Lung (tissue), 12 donors: ENCODE measurements around the gene LRRC27. TPM values are rescaled to one million over a fixed set of nuclear protein-coding genes. Genes with fewer than 3 reads are reported as not detected.

ENCODE experiments used
- ATAC-seq: fragments of 200-7000 bp; cut with Tn5 transposase; one replicate; pipeline ENCODE4 v1.9.1; 2020; ENCODE audit warnings: moderate number of reproducible peaks; ENCODE audit not compliant: insufficient read depth, low FRiP score
- DNase-seq, 3 donors: peaks; one replicate each; pipeline ENCODE4 v3.0.0-alpha.2; 2013 to 2017
- H3K27ac ChIP-seq, 2 donors: one replicate each; pipeline ENCODE4 v1.5.1; 2013; ENCODE audit warnings: mild to moderate bottlenecking in 2 of 2, moderate library complexity in 2 of 2, control low read depth in 1 of 2, inconsistent platforms in 1 of 2, low read depth in 1 of 2, low read length in 1 of 2
- H3K27me3 ChIP-seq, 3 donors: one replicate each; pipeline ENCODE4 v1.5.1; 2013; ENCODE audit warnings: low read length in 2 of 3; ENCODE audit not compliant: control insufficient read depth in 3 of 3, insufficient read depth in 3 of 3
- H3K36me3 ChIP-seq, 4 donors: one replicate each; pipeline ENCODE4 v1.5.1; 2013; ENCODE audit warnings: low read length in 4 of 4, mild to moderate bottlenecking in 1 of 4, moderate library complexity in 1 of 4; ENCODE audit not compliant: control insufficient read depth in 4 of 4, insufficient read depth in 4 of 4
- H3K4me1 ChIP-seq, 5 donors: one replicate each; pipeline ENCODE4 v1.5.1; 2013; ENCODE audit warnings: low read length in 5 of 5, mild to moderate bottlenecking in 2 of 5, moderate library complexity in 1 of 5; ENCODE audit not compliant: control insufficient read depth in 5 of 5, insufficient read depth in 5 of 5
- H3K4me3 ChIP-seq: one replicate; pipeline ENCODE4 v1.5.1; 2013; ENCODE audit warnings: mild to moderate bottlenecking, control low read depth, moderate library complexity
- H3K9ac ChIP-seq, 2 donors: one replicate each; pipeline ENCODE4 v1.5.1; 2013; ENCODE audit warnings: low read length in 2 of 2, control low read depth in 1 of 2; ENCODE audit not compliant: insufficient read depth in 1 of 2
- H3K9me3 ChIP-seq, 4 donors: one replicate each; pipeline ENCODE4 v1.5.1; 2013; ENCODE audit warnings: low read length in 3 of 4, mild to moderate bottlenecking in 1 of 4, moderate library complexity in 1 of 4; ENCODE audit not compliant: control insufficient read depth in 4 of 4, insufficient read depth in 3 of 4
- CTCF ChIP-seq: IDR thresholded peaks from 2 replicates; pipeline ENCODE4 v1.5.1; 2012; ENCODE audit warnings: mild to moderate bottlenecking; ENCODE audit errors: control extremely low read depth, extremely low read depth
- WGBS, 2 donors: extraction: QIAGEN DNeasy Blood & Tissue Kit; methylation state at CpG; one replicate each; pipeline ENCODE4 v1.1.7; 2013; 5-methylcytosine and 5-hydroxymethylcytosine counted together
- polyA plus RNA-seq, 2 donors: library from polyadenylated mRNA; stranded (reverse); fragments of 200-250 nt; gene quantifications; one replicate each; pipeline ENCODE4 v1.2.1, GENCODE V29; 2013
- total RNA-seq, 2 donors: library from RNA; depleted of rRNA in 1 of 2; stranded (reverse); fragments of >200 nt in 1 of 2; gene quantifications; one replicate each; pipeline ENCODE4 v1.2.1, GENCODE V29; 2014 to 2021
- donor health status: control.
- donor health status: control.
- donor health status: Bipolar disorder and iron deficiency.
- donor health status: healthy.
- donor health status: DM: yes; HTN: yes; CAD: no.

LRRC27 gene
- total and polyA plus RNA-seq, 4 donors, result 5.8 to 25.5 (median 17.2) TPM

DNA sequence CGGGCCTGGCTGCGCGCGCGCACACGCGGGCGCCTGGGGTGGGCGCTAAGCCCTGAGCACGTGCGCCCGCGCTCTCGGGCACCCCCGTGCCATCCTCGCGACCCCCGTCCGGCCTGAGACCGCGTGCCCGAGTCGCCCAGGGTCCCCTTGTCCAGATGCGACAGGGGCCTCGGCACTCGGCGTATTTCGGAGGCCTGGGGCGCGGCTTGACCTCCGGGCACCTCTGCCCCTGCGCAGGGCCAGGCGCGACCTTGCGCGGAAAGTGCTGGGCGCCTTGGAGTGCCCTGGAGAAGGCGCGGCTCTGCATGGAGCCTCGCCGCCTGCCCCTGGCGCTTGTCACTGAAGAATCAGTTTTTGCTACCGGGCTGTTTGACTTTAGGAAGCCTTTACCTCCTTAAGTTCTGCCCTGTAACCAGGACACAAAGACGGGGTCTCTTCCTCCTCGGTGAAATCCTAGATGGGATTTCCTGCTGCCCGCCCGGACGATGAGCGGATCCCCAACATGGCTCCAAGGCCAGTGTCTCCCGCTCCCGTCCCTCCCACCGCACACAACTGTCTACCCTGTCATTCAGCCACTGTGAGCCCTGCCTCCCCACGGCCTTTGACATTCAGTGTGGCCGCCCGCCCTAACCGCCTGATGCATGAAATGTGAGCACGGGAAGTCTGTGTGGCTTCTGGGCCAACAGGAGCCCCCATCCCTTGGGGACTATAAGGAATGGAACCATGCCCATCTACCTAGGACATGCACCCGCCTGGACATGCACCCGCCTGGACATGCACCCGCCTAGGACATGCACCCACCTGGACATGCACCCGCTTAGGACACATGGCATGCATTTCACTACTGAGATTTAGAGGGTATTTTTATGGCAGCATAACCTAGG is 23.2 kb upstream of the LRRC27 start:
- Histone ChIP-seq H3K4me1 (peaks cover 0 to 14% (median 9%) of the 10 kb centered on the region in 5 donors), H3K4me3 (peak overlapping the region; percentile 66), H3K27me3 (peaks cover 0 to 13% (median 11%) of the 10 kb centered on the region in 3 donors), H3K27ac (peak overlapping the region; percentile 56 to 87), H3K9me3 (no peaks in the 10 kb centered on the region), H3K36me3 (no peaks in the 10 kb centered on the region), H3K9ac (no peak overlapping the region)
- DNase-seq, result no peak
- TF ChIP-seq CTCF, result no peak
- ATAC-seq, result peak; percentile 31
- 22 to 26% methylated on average over 40 to 61 of the region's 61 CpGs for WGBS, 2 donors

DNA sequence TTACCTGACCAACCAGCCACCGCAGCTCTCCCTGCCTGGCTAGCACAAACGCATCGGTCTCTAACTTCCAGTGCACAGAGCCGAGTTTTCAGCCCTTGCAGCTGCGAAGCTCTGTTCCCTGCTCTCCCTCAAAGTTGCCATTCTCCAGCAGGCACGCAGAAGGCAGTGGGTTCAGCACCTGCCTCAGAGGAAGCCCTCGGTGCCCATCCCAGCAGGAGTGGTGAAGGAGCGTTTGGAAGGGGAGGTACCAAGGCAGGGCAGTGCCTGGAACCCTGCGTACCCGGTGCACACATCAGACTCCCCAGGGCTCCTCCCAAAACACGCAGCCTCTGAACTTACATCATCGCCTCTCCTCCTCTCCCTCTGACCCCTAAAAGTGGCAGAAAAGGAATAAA is 22.5 kb upstream of the LRRC27 start:
- Histone ChIP-seq H3K4me1 (peaks cover 0 to 14% (median 9%) of the 10 kb centered on the region in 5 donors), H3K27me3 (peaks cover 0 to 12% (median 11%) of the 10 kb centered on the region in 3 donors), H3K9me3 (peaks cover 0 to 2% (median 0%) of the 10 kb centered on the region in 4 donors), H3K27ac (no peak overlapping the region), H3K36me3 (no peaks in the 10 kb centered on the region), H3K4me3 (no peak overlapping the region), H3K9ac (no peak overlapping the region)
- ATAC-seq, result no peak
- no peak for DNase-seq
- no peak for TF ChIP-seq CTCF
- WGBS, 2 donors, result 84 to 87% methylated on average over 12 of the region's 12 CpGs

GRCh38 chr10:132309879-132310591 is 22.0 kb upstream of the LRRC27 start:
- H3K36me3 ChIP-seq, result no peaks in the 10 kb centered on the region
- H3K27ac ChIP-seq, result no peak overlapping the region
- peaks cover 0 to 12% (median 11%) of the 10 kb centered on the region in 3 donors for H3K27me3 ChIP-seq
- no peak overlapping the region for H3K4me3 ChIP-seq
- WGBS, 2 donors, result 89 to 96% methylated on average over 7 of the region's 7 CpGs
- H3K4me1 ChIP-seq, result peaks cover 0 to 14% (median 9%) of the 10 kb centered on the region in 5 donors
- no peak for ATAC-seq
- peaks cover 0 to 2% (median 0%) of the 10 kb centered on the region in 4 donors for H3K9me3 ChIP-seq
- DNase-seq, result no peak
- no peak overlapping the region for H3K9ac ChIP-seq
- TF ChIP-seq CTCF, result no peak
